Testis (tissue), 3 donors: ENCODE results near the gene CEMIP. TPM values are rescaled to one million over a fixed set of nuclear protein-coding genes. Genes with fewer than 3 reads are reported as not detected.

Source experiments
- DNase-seq: peaks from one replicate; pipeline ENCODE4 v3.0.0-alpha.2; 2019
- H3K27ac ChIP-seq, 2 donors: fragments of 200-600 bp; sonication (generic); one replicate each; pipeline ENCODE4 v1.5.1; 2019
- H3K27me3 ChIP-seq: fragments of 200-600 bp; sonication (generic); one replicate; pipeline ENCODE4 v1.5.1; 2019
- H3K36me3 ChIP-seq: fragments of 200-600 bp; sonication (generic); one replicate; pipeline ENCODE4 v1.5.1; 2017; ENCODE audit warnings: low read depth; ENCODE audit errors: missing control alignments
- H3K4me1 ChIP-seq: fragments of 200-600 bp; sonication (generic); one replicate; pipeline ENCODE4 v1.5.1; 2019
- H3K4me3 ChIP-seq, 2 donors: fragments of 200-600 bp; sonication (generic); one replicate each; pipeline ENCODE4 v1.5.1; 2017 to 2019
- H3K9me3 ChIP-seq: fragments of 200-600 bp; sonication (generic); one replicate; pipeline ENCODE4 v1.5.1; 2017
- POLR2A ChIP-seq: fragments of 450-650 bp; IDR thresholded peaks from one replicate; pipeline ENCODE4 v1.6.1; 2017; ENCODE audit warnings: antibody characterized with exemption, mild to moderate bottlenecking, moderate library complexity
- WGBS, 2 donors: methylation state at CpG; one replicate each; pipeline ENCODE4 v1.1.5; 2018; 5-methylcytosine and 5-hydroxymethylcytosine counted together
- intact Hi-C: fragments of 100-400 bp; cut with DNase I; formaldehyde crosslinking; loops from one replicate; pipeline ENCODE4 v1.15.1; 2023; ENCODE audit warnings: low total_unique reads
- polyA plus RNA-seq: library from polyadenylated mRNA; stranded (reverse); fragments of 350-450 nt; fragmentation: Illumina TruSeq; extraction: RNeasy Lipid Tissue Mini Kit (QIAGEN cat#74804); gene quantifications from one replicate; pipeline ENCODE4 v1.2.3, GENCODE V29; 2014; ENCODE audit warnings: low read depth, low replicate concordance; ENCODE audit not compliant: insufficient read depth
- total RNA-seq, 2 donors: library from RNA; depleted of rRNA; stranded (reverse); fragments of >200 nt; gene quantifications; one replicate each; pipeline ENCODE4 v1.2.3, GENCODE V29; 2016
- TF ChIP-seq, protein P1 (sequence below), 3 experiments: fragments of 450-650 bp in 2 of 3; fragments of 200-600 bp in 1 of 3; sonication (generic) in 1 of 3; IDR thresholded peaks; one replicate each; pipeline ENCODE4 v1.5.1; 2016 to 2019; ENCODE audit warnings: antibody characterized with exemption in 3 of 3, mild to moderate bottlenecking in 2 of 3, moderate library complexity in 1 of 3

Gene CEMIP
- total and polyA plus RNA-seq, 3 donors from 2014 or later, result 7.5 to 21.5 (median 8.3) TPM

DNA sequence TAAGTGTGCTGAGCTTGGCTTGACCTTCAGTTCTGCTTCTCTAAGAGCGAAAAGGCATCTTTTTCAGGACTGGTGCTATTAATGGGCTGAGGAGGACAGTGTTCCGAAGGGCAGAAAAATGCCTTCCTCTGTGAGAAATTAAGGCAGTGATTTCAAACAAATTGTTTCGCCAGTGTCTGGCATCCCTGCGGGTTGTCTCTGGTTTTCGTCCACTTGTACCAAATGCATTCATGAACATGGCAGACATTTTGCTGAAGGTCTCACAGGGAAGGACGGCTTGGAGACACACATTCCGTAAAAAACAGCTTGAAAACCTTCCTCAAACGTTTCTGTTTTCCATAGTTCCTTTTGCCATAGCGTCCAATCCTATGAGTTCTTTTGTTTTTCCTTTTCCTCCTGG lies 57.1 kb downstream of the CEMIP start:
- intact Hi-C loops, result no loop called here
- Histone ChIP-seq H3K9me3 (no peaks in the 10 kb centered on the region), H3K36me3 (no peaks in the 10 kb centered on the region), H3K27ac (no peak overlapping the region), H3K27me3 (no peaks in the 10 kb centered on the region), H3K4me1 (no peaks in the 10 kb centered on the region), H3K4me3 (no peak overlapping the region)
- TF ChIP-seq, protein P1, sequence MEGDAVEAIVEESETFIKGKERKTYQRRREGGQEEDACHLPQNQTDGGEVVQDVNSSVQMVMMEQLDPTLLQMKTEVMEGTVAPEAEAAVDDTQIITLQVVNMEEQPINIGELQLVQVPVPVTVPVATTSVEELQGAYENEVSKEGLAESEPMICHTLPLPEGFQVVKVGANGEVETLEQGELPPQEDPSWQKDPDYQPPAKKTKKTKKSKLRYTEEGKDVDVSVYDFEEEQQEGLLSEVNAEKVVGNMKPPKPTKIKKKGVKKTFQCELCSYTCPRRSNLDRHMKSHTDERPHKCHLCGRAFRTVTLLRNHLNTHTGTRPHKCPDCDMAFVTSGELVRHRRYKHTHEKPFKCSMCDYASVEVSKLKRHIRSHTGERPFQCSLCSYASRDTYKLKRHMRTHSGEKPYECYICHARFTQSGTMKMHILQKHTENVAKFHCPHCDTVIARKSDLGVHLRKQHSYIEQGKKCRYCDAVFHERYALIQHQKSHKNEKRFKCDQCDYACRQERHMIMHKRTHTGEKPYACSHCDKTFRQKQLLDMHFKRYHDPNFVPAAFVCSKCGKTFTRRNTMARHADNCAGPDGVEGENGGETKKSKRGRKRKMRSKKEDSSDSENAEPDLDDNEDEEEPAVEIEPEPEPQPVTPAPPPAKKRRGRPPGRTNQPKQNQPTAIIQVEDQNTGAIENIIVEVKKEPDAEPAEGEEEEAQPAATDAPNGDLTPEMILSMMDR (IDR thresholded peaks at IDR 0.05), result no peak
- no peak for TF ChIP-seq POLR2A
- 82% methylated on average over 9 of the region's 9 CpGs for WGBS, 2 donors
- DNase-seq, result no peak

DNA sequence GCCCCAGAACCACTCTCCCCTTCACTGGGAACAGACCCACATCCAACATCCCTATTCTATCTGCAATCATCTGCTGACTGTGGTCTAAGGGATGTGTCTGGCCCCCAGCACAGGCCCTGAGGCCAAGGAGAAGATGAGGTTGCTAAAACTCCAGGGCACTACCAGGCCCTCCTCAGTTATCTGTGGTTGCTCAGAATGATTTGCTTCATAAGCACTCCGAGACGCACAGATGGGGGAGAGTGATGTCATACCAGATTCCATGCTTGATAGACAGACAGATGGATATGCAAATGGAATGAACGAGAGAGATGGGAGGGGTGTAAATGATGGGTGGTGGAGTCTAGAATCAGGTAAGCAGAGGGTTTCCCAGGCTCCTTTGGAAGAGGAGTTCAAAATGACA lies 57.8 kb downstream of the CEMIP start:
- Histone ChIP-seq H3K4me3 (no peak overlapping the region), H3K27me3 (no peaks in the 10 kb centered on the region), H3K27ac (no peak overlapping the region), H3K4me1 (no peaks in the 10 kb centered on the region), H3K9me3 (no peaks in the 10 kb centered on the region), H3K36me3 (no peaks in the 10 kb centered on the region)
- no peak for DNase-seq
- 87 to 93% methylated on average over 3 of the region's 3 CpGs for WGBS, 2 donors
- TF ChIP-seq, protein P1 (IDR thresholded peaks at IDR 0.05), result no peak
- TF ChIP-seq POLR2A, result no peak
- intact Hi-C loops, result no loop called here

DNA sequence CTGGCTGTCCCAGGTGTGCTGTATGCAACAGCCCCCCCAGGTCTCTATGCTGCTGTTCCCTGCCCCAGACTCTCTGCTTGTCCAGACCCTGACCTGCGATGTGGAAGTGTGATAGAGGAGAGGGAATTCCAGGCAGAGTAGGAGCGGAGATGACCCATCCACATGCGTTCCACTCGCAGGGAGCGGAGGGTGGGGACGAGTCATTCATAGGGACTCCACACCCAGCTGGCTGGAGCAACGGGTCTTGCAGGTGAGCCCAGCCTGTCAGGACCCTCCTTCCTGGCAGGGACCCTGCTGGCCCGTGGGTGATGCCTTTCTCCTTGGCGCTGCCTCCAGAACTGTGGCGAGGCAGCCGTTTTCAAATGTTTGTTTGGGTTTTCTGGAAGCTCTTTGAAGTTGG lies 58.8 kb downstream of the CEMIP start:
- Histone ChIP-seq H3K27me3 (no peaks in the 10 kb centered on the region), H3K4me1 (no peaks in the 10 kb centered on the region), H3K36me3 (no peaks in the 10 kb centered on the region), H3K9me3 (no peaks in the 10 kb centered on the region), H3K27ac (no peak overlapping the region), H3K4me3 (no peak overlapping the region)
- no peak for DNase-seq
- intact Hi-C loops, result no loop called here
- TF ChIP-seq, protein P1 (IDR thresholded peaks at IDR 0.05), result no peak
- no peak for TF ChIP-seq POLR2A
- 87 to 95% methylated on average over 11 of the region's 11 CpGs for WGBS, 2 donors

DNA sequence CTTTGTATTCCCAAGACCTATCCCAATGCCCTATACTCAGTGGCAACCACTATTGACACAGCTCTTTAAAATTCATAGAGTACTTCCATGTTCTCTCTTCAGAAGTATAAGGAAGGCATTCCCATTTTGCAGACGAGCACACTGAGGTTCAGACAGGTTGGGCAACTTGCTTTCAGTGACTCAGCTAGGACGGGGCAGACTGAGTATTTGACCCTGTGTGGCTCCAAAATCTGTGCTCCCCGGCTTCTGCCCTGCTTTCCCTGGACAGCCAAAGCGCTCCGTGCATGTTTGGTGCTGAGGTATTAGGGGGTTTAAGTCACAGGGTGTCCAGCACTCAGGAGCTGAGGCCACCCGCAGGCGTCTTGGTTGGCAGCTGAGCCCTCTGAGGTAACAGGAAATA lies 59.5 kb downstream of the CEMIP start:
- 72 to 92% methylated on average over 7 of the region's 7 CpGs for WGBS, 2 donors
- Histone ChIP-seq H3K4me1 (no peaks in the 10 kb centered on the region), H3K27me3 (no peaks in the 10 kb centered on the region), H3K4me3 (no peak overlapping the region), H3K9me3 (no peaks in the 10 kb centered on the region), H3K36me3 (no peaks in the 10 kb centered on the region), H3K27ac (no peak overlapping the region)
- no peak for TF ChIP-seq POLR2A
- TF ChIP-seq, protein P1 (IDR thresholded peaks at IDR 0.05), result no peak
- no peak for DNase-seq
- intact Hi-C loops, result no loop called here

DNA sequence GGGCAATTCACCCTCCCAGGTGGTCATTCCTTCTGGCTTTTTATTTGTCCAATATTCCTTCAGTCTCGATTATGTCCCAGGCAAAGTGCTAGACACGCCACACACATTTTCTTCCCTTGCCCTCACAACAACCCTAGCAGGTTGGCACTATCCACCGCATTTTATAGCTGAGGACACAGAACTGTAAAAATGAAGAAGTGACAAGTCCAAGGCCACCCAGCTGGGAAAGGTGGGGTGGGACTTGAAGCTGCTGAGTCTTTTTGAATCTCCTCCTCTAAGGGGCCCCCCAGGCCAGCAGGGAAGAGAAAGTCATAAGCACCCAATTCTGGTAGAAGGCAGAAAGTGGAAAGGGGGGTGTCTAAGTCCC lies 60.6 kb downstream of the CEMIP start:
- TF ChIP-seq, protein P1 (IDR thresholded peaks at IDR 0.05), result no peak
- TF ChIP-seq POLR2A, result no peak
- no peak overlapping the region for H3K4me3 ChIP-seq
- H3K27me3 ChIP-seq, result no peaks in the 10 kb centered on the region
- no peak overlapping the region for H3K27ac ChIP-seq
- H3K4me1 ChIP-seq, result no peaks in the 10 kb centered on the region
- no peaks in the 10 kb centered on the region for H3K36me3 ChIP-seq
- WGBS, 2 donors, result 76 to 92% methylated on average over 3 of the region's 3 CpGs
- intact Hi-C loops, result no loop called here
- H3K9me3 ChIP-seq, result no peaks in the 10 kb centered on the region
- DNase-seq, result no peak
